HG03039 (cell line): ENCODE data around the gene CDH4.

Experiments used
- ATAC-seq: cut with Tn5 transposase; IDR thresholded peaks from one replicate; pipeline ENCODE4 v1.9.1; 2021; ENCODE audit warnings: mild to moderate bottlenecking, moderate library complexity; ENCODE audit not compliant: unreplicated experiment

CDH4 gene

DNA sequence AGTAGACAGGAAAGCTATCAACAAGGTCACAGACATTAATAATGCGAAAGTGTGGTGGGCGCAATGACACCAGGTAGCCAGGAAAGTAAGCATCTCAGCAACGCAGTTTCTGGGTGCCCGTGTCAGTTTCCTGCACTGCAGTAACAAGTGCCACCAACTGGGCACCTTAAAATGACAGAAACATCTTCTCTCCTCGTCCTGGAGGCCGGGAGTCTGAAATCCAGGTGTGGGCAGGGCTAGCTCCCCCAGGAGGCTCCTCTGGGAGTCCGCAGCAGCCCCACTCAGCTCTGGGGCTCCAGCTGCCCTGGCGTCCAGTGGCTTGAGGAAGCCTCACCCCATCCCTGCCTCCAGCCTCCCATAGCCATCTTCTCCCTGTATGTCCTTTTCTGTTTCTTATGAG is 426.4 kb downstream of the CDH4 start:
- ATAC-seq: no peak

DNA sequence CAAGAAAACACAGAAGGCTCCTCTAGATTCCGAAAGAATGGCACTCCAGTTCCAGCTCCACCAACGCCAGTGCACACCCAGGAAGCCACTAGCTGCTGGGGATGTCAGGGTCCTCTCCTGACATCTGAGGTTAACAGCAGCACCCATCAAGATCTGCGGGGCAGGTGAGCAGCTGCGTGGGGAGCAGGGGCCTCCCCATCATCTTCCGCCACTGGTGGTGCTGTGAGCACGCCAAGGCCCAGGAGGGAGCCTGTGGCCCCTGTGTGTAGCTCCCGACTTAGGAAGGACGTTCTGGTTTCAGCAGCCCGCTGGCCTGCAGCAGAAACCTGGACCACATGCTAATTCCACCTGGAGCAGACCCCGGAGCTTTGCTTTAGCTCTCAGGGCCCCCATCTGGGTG is 427.4 kb downstream of the CDH4 start:
- ATAC-seq: no peak

DNA sequence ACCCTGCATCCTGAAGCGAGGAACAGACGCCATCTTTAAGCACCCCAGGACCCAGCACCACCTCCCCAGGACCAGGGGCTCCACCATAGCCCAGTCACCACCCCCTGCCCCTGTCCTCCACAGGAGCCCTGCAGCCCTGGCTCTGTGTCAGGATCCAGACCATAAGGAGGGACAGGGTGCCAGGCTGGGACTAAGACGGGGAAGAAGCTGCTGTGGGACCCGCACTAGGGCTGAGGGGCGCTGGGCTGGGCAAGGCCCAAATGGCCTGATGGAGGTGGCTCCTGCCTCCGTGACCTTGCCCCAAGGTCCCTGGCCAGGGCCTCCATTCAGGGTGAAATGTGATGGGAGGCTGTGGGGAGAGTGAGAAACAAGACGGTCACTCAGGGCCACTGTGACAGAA is 428.0 kb downstream of the CDH4 start:
- no peak for ATAC-seq

GRCh38 chr20:61682114-61682995 is 430.3 kb downstream of the CDH4 start:
- ATAC-seq: no peak

DNA sequence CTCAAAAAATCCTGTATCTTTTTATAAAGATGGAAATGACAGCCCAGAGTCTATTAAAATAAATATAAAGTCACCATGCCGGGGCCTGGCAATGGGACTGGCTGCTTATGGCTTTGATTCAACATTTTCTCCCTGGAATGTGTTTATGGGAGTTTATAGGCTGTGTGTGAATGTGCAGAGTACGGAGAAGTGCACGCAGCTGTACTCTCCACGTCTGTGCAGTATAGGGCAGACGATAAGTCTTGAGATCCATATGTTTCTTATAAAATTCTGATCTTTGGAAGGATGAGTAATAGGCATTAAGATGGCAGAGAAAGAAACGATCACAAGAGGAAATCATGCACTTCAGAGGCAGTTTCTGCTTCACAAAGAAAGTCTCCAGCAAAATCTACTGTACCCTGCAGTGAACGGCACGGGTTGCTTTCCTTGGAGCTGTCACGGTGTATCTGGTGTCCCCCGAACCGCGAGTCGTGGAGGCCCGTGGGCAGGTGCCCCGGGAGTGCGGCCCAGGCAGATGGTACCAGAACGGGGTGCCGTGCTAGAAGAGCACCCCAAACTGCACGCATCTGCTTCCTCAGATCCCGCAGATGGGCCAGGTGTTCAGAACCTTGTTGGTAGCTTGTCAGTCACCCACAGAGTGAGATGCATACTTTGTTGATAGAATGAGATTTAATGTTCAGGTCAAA is 431.1 kb downstream of the CDH4 start:
- ATAC-seq: no peak

GRCh38 chr20:61683721-61684120 is 431.7 kb downstream of the CDH4 start:
- no peak for ATAC-seq

DNA sequence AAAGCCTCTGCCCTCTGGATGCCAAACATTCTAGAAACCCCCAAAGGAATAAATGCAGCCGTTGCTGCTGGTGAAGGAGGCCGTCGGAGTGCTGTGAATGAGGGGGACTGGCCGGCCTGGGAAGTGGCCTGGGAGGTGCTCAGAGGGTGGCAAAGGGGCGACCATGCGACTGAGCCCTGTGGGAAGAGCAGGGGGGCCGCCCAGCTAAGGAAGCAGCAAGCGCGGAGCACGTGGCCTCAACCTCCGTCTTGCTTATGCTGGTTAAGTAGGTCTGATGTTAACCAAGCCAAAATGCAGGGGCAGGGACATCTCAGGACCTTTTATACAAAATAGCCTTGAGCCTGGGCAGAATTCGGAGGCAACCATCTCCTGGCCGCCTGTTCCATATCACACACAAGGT is 432.1 kb downstream of the CDH4 start:
- ATAC-seq: no peak

GRCh38 chr20:61684583-61685235 is 432.6 kb downstream of the CDH4 start:
- no peak for ATAC-seq

DNA sequence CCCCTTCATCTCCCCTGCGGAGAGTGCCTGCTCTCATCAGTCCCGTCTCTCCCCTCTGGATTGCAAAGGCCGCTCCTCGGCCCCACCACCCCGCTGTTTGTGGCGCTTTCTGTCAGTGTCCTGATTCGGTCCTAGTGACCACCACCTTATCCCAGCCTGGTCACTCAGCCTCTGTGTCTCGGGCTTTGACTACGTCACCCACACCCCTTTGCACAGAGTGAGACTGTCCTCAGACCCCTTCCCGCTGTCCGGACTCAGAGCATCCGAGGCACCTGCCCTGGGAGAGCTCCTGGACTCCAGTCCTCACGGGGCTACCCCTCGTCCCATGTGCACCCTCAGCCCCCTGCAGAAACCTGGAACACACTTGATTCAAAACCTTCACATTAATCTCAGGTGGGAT is 433.4 kb downstream of the CDH4 start:
- ATAC-seq: no peak

- no peak for ATAC-seq
Observed at GRCh38 chr20:61686051-61686936, 434.2 kb downstream of the CDH4 start.

GRCh38 chr20:61688411-61688810 is 436.4 kb downstream of the CDH4 start:
- no peak for ATAC-seq

DNA sequence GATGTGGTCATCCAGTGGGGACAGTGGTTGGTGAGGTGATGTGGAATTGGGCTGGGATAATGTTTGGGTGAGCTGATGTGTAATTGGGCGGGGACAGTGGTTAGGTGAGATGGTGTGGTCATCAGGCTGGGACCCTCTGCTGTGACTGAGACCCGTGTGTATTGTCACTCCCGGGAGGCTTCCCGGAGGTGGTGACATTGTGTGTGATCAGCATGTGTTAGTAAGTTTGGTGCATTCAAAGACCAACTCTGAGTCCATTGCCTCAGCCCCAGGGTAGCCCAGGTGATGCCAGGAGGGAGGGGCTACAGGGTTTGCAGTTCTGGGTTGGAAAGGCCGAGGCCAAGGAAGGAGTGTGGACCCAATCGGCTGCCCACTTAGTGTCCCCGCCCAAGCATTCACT is 438.1 kb downstream of the CDH4 start:
- ATAC-seq: no peak

DNA sequence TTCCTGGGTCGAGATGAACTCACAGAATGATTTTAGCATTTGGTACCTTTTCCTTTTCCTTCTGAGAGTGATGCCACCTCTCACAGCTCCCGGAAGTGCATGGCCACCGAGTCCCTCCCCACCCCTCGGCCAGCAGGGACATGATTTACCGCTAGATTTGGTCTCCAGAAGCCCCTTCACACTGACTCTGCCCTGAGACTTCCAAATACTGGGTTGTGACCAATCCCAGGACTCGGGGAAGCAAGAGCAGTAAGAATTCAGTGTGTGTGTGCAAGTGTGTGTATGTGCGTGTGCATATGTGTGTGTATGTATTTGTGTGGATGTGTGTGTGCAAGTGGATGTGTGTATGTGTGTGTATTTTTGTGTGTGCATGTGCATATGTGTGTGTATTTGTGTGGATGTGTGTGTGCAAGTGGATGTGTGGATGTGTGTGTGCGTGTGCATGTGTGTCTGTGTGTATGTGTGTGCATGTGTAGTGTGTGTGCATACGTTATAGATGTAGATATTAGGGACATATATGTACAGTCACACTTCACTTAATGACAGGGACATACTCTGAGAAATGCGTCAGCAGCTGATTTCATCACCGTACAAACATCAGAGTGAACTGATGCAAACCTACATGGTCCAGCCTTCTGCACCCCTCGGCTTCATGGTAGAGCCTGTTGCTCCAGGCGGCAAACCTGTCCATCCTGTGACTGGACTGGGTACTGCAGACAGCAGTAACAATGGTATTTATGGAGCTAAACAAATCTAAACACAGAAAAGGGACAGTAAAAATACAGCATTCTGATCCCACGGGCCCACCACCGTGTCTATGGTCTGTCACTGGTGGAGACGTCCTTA is 439.2 kb downstream of the CDH4 start:
- no peak for ATAC-seq

DNA sequence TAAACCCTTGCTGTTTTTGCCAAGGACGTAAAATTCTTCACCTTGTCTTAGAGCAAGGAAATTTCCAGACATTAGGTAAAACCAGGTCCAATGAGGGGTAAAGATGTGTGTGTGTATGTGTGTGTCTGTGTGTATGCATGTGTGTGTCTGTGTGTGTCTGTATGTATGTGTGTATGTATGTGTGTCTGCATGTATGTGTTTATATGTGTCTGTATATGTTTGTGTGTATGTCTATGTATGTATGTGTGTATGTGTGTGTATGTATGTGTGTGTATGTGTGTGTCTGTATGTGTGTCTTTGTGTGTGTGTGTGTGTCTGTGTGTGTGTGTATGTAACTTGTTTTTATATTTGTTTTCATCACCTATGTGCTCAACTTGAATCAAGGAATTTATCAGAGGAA is 439.9 kb downstream of the CDH4 start:
- no peak for ATAC-seq

GRCh38 chr20:61692479-61692878 is 440.4 kb downstream of the CDH4 start:
- ATAC-seq: no peak

DNA sequence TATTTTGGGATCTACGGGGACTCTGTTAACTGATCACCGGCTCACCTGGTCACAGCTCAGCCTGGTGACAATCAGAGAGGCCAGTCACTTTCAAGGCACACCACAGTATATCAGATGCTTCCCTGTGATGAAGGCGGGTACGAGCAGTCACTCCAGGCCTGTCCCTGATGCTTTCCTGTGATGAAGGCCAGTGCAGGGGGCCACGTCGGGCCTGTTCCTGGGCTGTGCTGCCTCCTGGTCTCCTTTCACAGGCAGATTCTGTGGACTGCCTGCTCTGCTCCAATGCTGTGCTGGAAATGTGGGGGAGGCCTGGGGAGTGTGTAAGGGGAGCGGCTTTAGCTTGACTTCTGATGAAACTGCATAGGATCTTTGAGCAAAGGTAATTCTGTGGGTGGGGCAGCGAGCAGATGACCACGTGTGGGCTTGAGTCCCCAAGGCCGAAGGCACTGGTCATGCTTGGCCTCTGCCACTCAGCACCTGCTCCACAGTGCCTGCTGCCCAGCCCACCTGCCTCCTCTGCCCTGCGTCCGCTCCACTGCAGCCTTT is 441.1 kb downstream of the CDH4 start:
- no peak for ATAC-seq

GRCh38 chr20:61694682-61695081 is 442.6 kb downstream of the CDH4 start:
- no peak for ATAC-seq

GRCh38 chr20:61695741-61696140 is 443.7 kb downstream of the CDH4 start:
- ATAC-seq: no peak

DNA sequence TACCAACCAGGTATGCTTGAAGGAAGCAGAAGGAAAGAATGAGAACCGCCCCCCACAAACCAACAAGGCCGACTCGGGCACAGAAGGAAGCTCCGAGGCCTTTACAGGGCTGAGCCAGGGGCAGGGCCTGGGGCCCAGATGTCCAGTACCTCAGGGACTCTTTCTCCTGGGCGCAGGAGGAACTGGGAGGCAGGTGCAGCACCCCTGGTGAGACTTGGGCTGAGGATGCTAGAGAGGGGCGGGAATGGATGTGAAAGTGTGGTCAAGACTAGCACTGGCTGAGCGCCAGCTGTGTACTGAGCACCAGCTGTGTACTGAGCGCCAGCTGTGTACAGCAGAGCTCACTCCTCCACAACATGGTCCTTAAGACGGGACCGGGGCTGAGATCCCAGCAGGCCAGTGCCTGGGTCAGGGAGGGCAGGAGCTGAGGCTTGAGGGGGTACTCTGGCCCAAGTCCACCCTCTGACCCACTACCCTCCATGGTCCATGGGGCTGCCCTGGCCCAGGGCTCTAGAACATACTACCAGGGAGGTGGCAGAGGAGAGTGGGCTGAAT is 444.2 kb downstream of the CDH4 start:
- ATAC-seq: no peak
